SU-DHL-6 (cell line): ENCODE results near the gene ATP6V1G2.

Experiments used
- H2AFZ ChIP-seq: fragments of 200-600 bp; sonication (generic); 2 replicates; pipeline ENCODE4 v1.6.1; 2014; ENCODE audit warnings: low read depth, mild to moderate bottlenecking, moderate library complexity, mixed read lengths, antibody characterized with exemption, low read length; ENCODE audit not compliant: severe bottlenecking
- H3F3A ChIP-seq: fragments of 200-600 bp; shearing (Covaris generic); 2 replicates; pipeline ENCODE4 v1.6.0; 2016; ENCODE audit warnings: antibody characterized with exemption, mild to moderate bottlenecking; ENCODE audit not compliant: insufficient read depth
- H3K27ac ChIP-seq: fragments of 200-600 bp; sonication (generic); 2 replicates; pipeline ENCODE4 v1.5.1; 2016; ENCODE audit warnings: low read depth, mild to moderate bottlenecking, low read length, moderate library complexity, mixed read lengths
- H3K27me3 ChIP-seq: fragments of 200-600 bp; sonication (generic), shearing (Covaris generic); 2 replicates; pipeline ENCODE4 v1.6.0; 2014; ENCODE audit warnings: mild to moderate bottlenecking, low read length
- H3K36me3 ChIP-seq: fragments of 200-600 bp; sonication (generic); 2 replicates; pipeline ENCODE4 v1.6.1; 2014; ENCODE audit warnings: mild to moderate bottlenecking, low read length, mixed read lengths
- H3K4me2 ChIP-seq: fragments of 300-600, 200-600 bp; shearing (Covaris generic), sonication (generic); 2 replicates; pipeline ENCODE4 v1.6.0; 2014; ENCODE audit warnings: low read length, low read depth, mild to moderate bottlenecking; ENCODE audit not compliant: poor library complexity, severe bottlenecking
- H3K4me3 ChIP-seq: fragments of 200-600 bp; sonication (generic); 2 replicates; pipeline ENCODE4 v1.5.1; 2014; ENCODE audit warnings: antibody characterized with exemption, low read length, mild to moderate bottlenecking, mixed read lengths; ENCODE audit not compliant: insufficient read depth, poor library complexity, severe bottlenecking
- H3K79me2 ChIP-seq: fragments of 200-600 bp; sonication (generic); 2 replicates; pipeline ENCODE4 v1.6.1; 2014; ENCODE audit warnings: mild to moderate bottlenecking, low read length, moderate library complexity; ENCODE audit not compliant: insufficient read depth
- H3K9ac ChIP-seq: fragments of 200-600 bp; sonication (generic); 2 replicates; pipeline ENCODE4 v1.7.0; 2014; ENCODE audit warnings: mild to moderate bottlenecking, low read length
- H3K9me2 ChIP-seq: fragments of 200-600 bp; sonication (generic); replicated peaks from 2 replicates; pipeline ENCODE4 v1.6.1; 2014; ENCODE audit warnings: low read length; ENCODE audit not compliant: insufficient read depth
- H3K9me3 ChIP-seq: fragments of 200-600 bp; sonication (generic); 2 replicates; pipeline ENCODE4 v1.6.1; 2014; ENCODE audit warnings: low read length, mixed read lengths; ENCODE audit not compliant: insufficient read depth
- H4K20me1 ChIP-seq: fragments of 200-600 bp; sonication (generic); 2 replicates; pipeline ENCODE4 v1.6.1; 2014; ENCODE audit warnings: low read depth, mild to moderate bottlenecking, antibody characterized with exemption, low read length, moderate library complexity, mixed read lengths
- EZH2phosphoT487 ChIP-seq: fragments of 200-600 bp; sonication (generic), shearing (Covaris generic); conservative IDR thresholded peaks from 2 replicates; pipeline ENCODE4 v1.6.1; 2018; ENCODE audit warnings: mild to moderate bottlenecking, antibody characterized with exemption, low read length, moderate library complexity, mixed read lengths
- TF ChIP-seq, protein P1 (sequence below): fragments of 200-600 bp; sonication (generic); IDR thresholded peaks from one replicate; pipeline ENCODE4 v1.5.1; 2017; ENCODE audit warnings: antibody characterized with exemption, mild to moderate bottlenecking, low read length, moderate library complexity; ENCODE audit not compliant: insufficient read depth, poor library complexity, severe bottlenecking

Gene ATP6V1G2

DNA sequence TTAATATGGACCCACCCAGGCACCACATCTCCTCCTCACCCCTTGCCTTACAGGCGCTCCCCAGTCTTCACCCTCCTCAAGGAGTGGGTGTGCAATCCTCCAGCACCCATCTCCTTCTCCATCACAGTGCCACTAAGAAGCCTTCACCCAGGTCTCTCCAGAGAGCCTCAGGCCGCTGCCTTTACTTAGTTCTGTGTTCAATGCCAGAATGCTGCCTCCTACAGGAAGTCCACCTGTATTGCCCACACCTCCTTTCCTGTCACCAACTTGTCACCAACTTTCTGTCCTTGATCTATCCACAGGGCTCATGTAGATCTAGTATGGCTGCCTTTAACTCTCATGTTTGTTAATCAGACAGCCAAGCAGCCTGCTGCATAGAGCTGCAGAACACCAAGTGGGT, 39.1 kb upstream of the ATP6V1G2 start:
- no peak for TF ChIP-seq EZH2phosphoT487
- TF ChIP-seq, protein P1, sequence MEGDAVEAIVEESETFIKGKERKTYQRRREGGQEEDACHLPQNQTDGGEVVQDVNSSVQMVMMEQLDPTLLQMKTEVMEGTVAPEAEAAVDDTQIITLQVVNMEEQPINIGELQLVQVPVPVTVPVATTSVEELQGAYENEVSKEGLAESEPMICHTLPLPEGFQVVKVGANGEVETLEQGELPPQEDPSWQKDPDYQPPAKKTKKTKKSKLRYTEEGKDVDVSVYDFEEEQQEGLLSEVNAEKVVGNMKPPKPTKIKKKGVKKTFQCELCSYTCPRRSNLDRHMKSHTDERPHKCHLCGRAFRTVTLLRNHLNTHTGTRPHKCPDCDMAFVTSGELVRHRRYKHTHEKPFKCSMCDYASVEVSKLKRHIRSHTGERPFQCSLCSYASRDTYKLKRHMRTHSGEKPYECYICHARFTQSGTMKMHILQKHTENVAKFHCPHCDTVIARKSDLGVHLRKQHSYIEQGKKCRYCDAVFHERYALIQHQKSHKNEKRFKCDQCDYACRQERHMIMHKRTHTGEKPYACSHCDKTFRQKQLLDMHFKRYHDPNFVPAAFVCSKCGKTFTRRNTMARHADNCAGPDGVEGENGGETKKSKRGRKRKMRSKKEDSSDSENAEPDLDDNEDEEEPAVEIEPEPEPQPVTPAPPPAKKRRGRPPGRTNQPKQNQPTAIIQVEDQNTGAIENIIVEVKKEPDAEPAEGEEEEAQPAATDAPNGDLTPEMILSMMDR = peak; percentile 94
- H3K79me2 ChIP-seq = peaks cover 14% of the 10 kb centered on the region
- peak overlapping the region; percentile 63 for H3K27ac ChIP-seq
- no peaks in the 10 kb centered on the region for H4K20me1 ChIP-seq
- H3K4me2 ChIP-seq = peak overlapping the region; percentile 27
- no peaks in the 10 kb centered on the region for H3K9me3 ChIP-seq
- peak overlapping the region; percentile 1 for H2AFZ ChIP-seq
- no peaks in the 10 kb centered on the region for H3K9me2 ChIP-seq
- H3K9ac ChIP-seq = peak overlapping the region; percentile 31
- no peak overlapping the region for H3K4me3 ChIP-seq
- H3K36me3 ChIP-seq = no peaks in the 10 kb centered on the region; the same call in 1 of the 2 replicates
- H3K27me3 ChIP-seq = no peaks in the 10 kb centered on the region
- H3F3A ChIP-seq = peaks cover 54% of the 10 kb centered on the region

DNA sequence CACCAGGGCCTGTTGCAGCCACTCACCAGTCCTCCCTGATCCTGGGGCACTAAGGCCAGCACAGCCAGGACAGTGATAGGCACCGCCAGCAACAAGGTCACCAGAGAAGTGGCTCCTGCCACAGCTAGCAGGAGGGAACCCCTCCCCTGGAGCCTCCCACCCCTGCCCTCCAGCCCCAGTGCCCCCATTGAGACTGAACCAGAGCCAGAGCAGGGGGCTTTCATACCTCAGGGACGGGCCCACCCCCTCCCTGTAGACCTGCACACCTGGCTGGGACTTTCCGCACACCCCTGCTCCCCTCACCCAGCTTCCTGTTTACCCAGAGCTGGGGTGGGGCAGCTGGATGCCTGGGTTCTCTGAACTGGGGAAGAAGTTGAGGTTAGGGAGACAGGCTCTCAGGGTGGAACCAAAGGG, 35.8 kb upstream of the ATP6V1G2 start, which contains the start of gene LTB:
TSS of gene LTB (minus strand) at position 195 of the 414 bp plus-strand sequence. CDS start at position 188, 7 bp downstream.
- Histone ChIP-seq H3F3A (peaks cover 85% of the 10 kb centered on the region), H3K27ac (peak within 1 kb of the TSS; percentile 92), H3K4me2 (peak within 1 kb of the TSS; percentile 86), H3K9me2 (no peaks in the 10 kb centered on the region), H2AFZ (no peak within 1 kb of the TSS), H3K27me3 (no peaks in the 10 kb centered on the region), H3K9ac (peak within 1 kb of the TSS; percentile 87), H3K9me3 (no peaks in the 10 kb centered on the region), H4K20me1 (no peaks in the 10 kb centered on the region), H3K4me3 (peak within 1 kb of the TSS; percentile 86), H3K36me3 (no peaks in the 10 kb centered on the region; the same call in 1 of the 2 replicates), H3K79me2 (peaks cover 19% of the 10 kb centered on the region)
- TF ChIP-seq, protein P1 = no peak
- no peak for TF ChIP-seq EZH2phosphoT487

DNA sequence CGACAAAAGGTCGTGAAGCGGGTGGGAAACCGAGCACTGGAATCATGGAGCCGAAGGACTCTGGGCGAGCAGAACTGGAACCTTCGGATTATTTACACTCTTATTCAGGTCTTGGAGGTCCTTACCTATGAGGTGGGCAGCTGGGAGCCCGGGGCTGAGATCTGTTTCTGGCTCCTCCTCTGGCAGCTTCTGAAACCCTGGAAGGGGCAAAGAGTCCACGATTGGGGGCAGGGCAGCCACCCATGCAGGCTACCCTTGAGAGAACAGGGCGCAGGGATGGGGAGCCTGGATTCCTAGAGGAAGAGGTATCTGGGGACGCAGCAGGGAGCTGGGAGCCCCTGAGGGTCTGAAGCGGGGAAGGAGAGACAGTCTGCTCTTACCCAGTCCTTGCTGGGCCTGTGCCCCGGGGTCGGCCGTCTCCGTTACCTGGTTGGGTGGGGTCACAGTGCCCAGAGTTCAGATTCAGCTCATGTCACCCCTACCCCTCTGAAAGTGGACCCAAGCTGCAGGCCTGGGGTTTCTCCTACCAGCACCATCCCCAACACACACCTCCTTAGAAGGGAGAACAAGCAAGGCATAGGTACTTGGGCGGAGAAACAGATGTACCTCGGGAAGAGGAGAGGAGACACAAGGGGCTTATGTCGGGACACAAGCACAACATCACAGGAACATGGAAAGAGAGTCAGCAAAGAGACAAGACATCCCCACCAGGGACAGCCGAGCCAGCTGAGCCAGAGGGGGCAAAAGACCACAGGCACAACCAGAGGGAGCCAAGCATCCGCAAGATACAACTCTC, 35.2 kb upstream of the ATP6V1G2 start:
- peaks cover 25% of the 10 kb centered on the region for H3K79me2 ChIP-seq
- H3K4me3 ChIP-seq = peak overlapping the region; percentile 86
- peak overlapping the region; percentile 87 for H3K9ac ChIP-seq
- H4K20me1 ChIP-seq = no peaks in the 10 kb centered on the region
- peaks cover under 1% of the 10 kb centered on the region; the same call in 1 of the 2 replicates for H3K36me3 ChIP-seq
- H3K27ac ChIP-seq = peak overlapping the region; percentile 92
- H3K27me3 ChIP-seq = no peaks in the 10 kb centered on the region
- no peak overlapping the region for H2AFZ ChIP-seq
- H3K4me2 ChIP-seq = peak overlapping the region; percentile 86
- no peak for TF ChIP-seq EZH2phosphoT487
- TF ChIP-seq, protein P1 = no peak
- H3K9me2 ChIP-seq = no peaks in the 10 kb centered on the region
- no peaks in the 10 kb centered on the region for H3K9me3 ChIP-seq
- H3F3A ChIP-seq = peaks cover 85% of the 10 kb centered on the region
